Hepatocyte (in vitro differentiated cells): ENCODE results near the gene TMEM240. TPM values are rescaled to one million over a fixed set of nuclear protein-coding genes. Genes with fewer than 3 reads are reported as not detected.

Experiments used
- DNase-seq: peaks from one replicate; pipeline ENCODE4 v3.0.0-alpha.2; 2016; ENCODE audit warnings: low spot score
- H2AFZ ChIP-seq: fragments of 200-600 bp; sonication (generic); 2 replicates; pipeline ENCODE4 v1.6.0; 2016; ENCODE audit warnings: antibody characterized with exemption, mild to moderate bottlenecking
- H3K27ac ChIP-seq: fragments of 200-600 bp; sonication (generic); 2 replicates; pipeline ENCODE4 v1.5.1; 2016; ENCODE audit warnings: mild to moderate bottlenecking
- H3K27me3 ChIP-seq: fragments of 200-600 bp; sonication (generic); 2 replicates; pipeline ENCODE4 v1.6.1; 2016
- H3K36me3 ChIP-seq: fragments of 200-600 bp; sonication (generic); replicated peaks from 2 replicates; pipeline ENCODE4 v1.5.1; 2016; ENCODE audit warnings: low read depth; ENCODE audit not compliant: insufficient read depth
- H3K4me1 ChIP-seq: fragments of 200-600 bp; sonication (generic); 2 replicates; pipeline ENCODE4 v1.5.1; 2016; ENCODE audit warnings: mild to moderate bottlenecking, moderate library complexity; ENCODE audit not compliant: insufficient read depth
- H3K4me2 ChIP-seq: fragments of 200-600 bp; sonication (generic); 2 replicates; pipeline ENCODE4 v1.6.0; 2016
- H3K4me3 ChIP-seq: fragments of 200-600 bp; sonication (generic); 2 replicates; pipeline ENCODE4 v1.5.1; 2016; ENCODE audit warnings: mild to moderate bottlenecking
- H3K79me2 ChIP-seq: fragments of 200-600 bp; sonication (generic); 2 replicates; pipeline ENCODE4 v1.6.0; 2017; ENCODE audit warnings: mild to moderate bottlenecking
- H3K9me2 ChIP-seq: fragments of 200-600 bp; sonication (generic); replicated peaks from 2 replicates; pipeline ENCODE4 v1.6.0; 2017; ENCODE audit warnings: mild to moderate bottlenecking; ENCODE audit not compliant: insufficient read depth
- H3K9me3 ChIP-seq: fragments of 200-600 bp; sonication (generic); 2 replicates; pipeline ENCODE4 v1.5.1; 2016; ENCODE audit warnings: low read depth, mild to moderate bottlenecking
- H4K20me1 ChIP-seq: fragments of 200-600 bp; sonication (generic); 2 replicates; pipeline ENCODE4 v1.6.0; 2016; ENCODE audit warnings: mild to moderate bottlenecking; ENCODE audit not compliant: insufficient read depth, poor library complexity, severe bottlenecking
- CTCF ChIP-seq: fragments of 200-600 bp; sonication (generic); IDR thresholded peaks from 2 replicates; pipeline ENCODE4 v1.5.1; 2016; ENCODE audit warnings: antibody characterized with exemption, mild to moderate bottlenecking; ENCODE audit not compliant: poor library complexity
- EZH2 ChIP-seq: fragments of 200-600 bp; sonication (generic); IDR thresholded peaks from 2 replicates; pipeline ENCODE4 v1.6.1; 2016; ENCODE audit warnings: antibody characterized with exemption, mild to moderate bottlenecking, borderline replicate concordance
- EZH2phosphoT487 ChIP-seq: fragments of 200-600 bp; sonication (generic); IDR thresholded peaks from one replicate; pipeline ENCODE4 v1.6.1; 2018; ENCODE audit warnings: antibody characterized with exemption, mild to moderate bottlenecking, low read depth, moderate library complexity; ENCODE audit not compliant: unreplicated experiment, severe bottlenecking
- WGBS: methylation state at CpG from one replicate; pipeline ENCODE4 v1.1.6; 2016; ENCODE audit warnings: low lambda C conversion rate; ENCODE audit errors: missing lambda C conversion rate; 5-methylcytosine and 5-hydroxymethylcytosine counted together
- polyA plus RNA-seq: library from polyadenylated mRNA; unstranded; fragments of >200 nt; fragmentation: Nextera tagmentation; extraction: Ambion mirVana; gene quantifications from 2 replicates; pipeline ENCODE4 v1.2.1, GENCODE V29; 2016
- total RNA-seq: library from RNA; depleted of rRNA; stranded (reverse); fragments of >200 nt; gene quantifications from 2 replicates; pipeline ENCODE4 v1.2.3, GENCODE V29; 2014

TMEM240 gene
- total and polyA plus RNA-seq, 2 experiments from 2014 or later = 2.1 to 4.3 TPM

GRCh38 chr1:1491601-1492000, 48.8 kb downstream of the TMEM240 start:
- H3K9me3 ChIP-seq = no peaks in the 10 kb centered on the region
- WGBS = over 99% methylated on average over 10 of the region's 10 CpGs
- no peak overlapping the region for H3K27ac ChIP-seq
- no peak overlapping the region for H3K4me3 ChIP-seq
- H3K79me2 ChIP-seq = no peaks in the 10 kb centered on the region
- H3K4me2 ChIP-seq = no peak overlapping the region
- no peaks in the 10 kb centered on the region for H3K9me2 ChIP-seq
- H4K20me1 ChIP-seq = no peaks in the 10 kb centered on the region
- no peaks in the 10 kb centered on the region for H3K36me3 ChIP-seq
- no peak for DNase-seq
- H3K4me1 ChIP-seq = no peaks in the 10 kb centered on the region
- no peaks in the 10 kb centered on the region for H3K27me3 ChIP-seq
- no peak overlapping the region for H2AFZ ChIP-seq
- TF ChIP-seq EZH2phosphoT487 (no peak), CTCF (no peak), EZH2 (no peak)

- Histone ChIP-seq H3K36me3 (no peaks in the 10 kb centered on the region), H3K27ac (no peak overlapping the region), H4K20me1 (no peaks in the 10 kb centered on the region), H3K79me2 (no peaks in the 10 kb centered on the region), H3K4me3 (no peak overlapping the region), H3K27me3 (no peaks in the 10 kb centered on the region), H3K4me1 (no peaks in the 10 kb centered on the region), H2AFZ (no peak overlapping the region), H3K4me2 (no peak overlapping the region), H3K9me3 (no peaks in the 10 kb centered on the region), H3K9me2 (no peaks in the 10 kb centered on the region)
- 97% methylated on average over 18 of the region's 25 CpGs for WGBS
- TF ChIP-seq CTCF = no peak
- no peak for TF ChIP-seq EZH2phosphoT487
- TF ChIP-seq EZH2 = no peak
- DNase-seq = no peak
Observed at GRCh38 chr1:1490633-1491230, 49.7 kb downstream of the TMEM240 start.

GRCh38 chr1:1489861-1490260, 50.6 kb downstream of the TMEM240 start:
- WGBS = 98% methylated on average over 13 of the region's 19 CpGs
- DNase-seq = no peak
- H3K4me2 ChIP-seq = no peak overlapping the region
- H4K20me1 ChIP-seq = no peaks in the 10 kb centered on the region
- no peak overlapping the region for H3K27ac ChIP-seq
- no peaks in the 10 kb centered on the region for H3K79me2 ChIP-seq
- no peaks in the 10 kb centered on the region for H3K27me3 ChIP-seq
- no peaks in the 10 kb centered on the region for H3K36me3 ChIP-seq
- no peak overlapping the region for H3K4me3 ChIP-seq
- no peaks in the 10 kb centered on the region for H3K9me3 ChIP-seq
- H2AFZ ChIP-seq = no peak overlapping the region
- TF ChIP-seq EZH2 (no peak), EZH2phosphoT487 (no peak), CTCF (no peak)
- no peaks in the 10 kb centered on the region for H3K4me1 ChIP-seq
- H3K9me2 ChIP-seq = no peaks in the 10 kb centered on the region
